Eye (tissue), 1 donor: ENCODE measurements around the gene GADL1.

Source experiments
- DNase-seq: peaks from one replicate; pipeline ENCODE4 v3.0.0-alpha.2; 2015

Gene GADL1

DNA sequence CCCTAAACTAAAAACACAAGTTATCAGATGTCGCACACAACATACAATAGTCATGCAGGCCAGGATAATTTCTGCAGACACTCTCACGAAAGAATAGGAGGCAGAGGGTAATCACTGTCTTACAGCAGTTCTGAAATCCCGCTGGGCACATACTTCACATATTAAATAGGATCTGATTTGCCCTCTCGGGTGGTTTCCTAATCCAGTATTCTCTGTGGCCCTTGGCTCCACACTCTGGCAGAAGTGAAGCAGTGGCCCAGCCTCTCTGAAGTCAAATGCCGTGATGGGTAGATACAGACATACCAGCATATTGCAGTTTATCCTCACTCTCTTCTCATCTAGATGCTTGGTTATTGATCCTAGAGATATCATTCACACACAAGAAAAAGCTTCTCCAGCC is 19.0 kb downstream of the GADL1 start:
- DNase-seq = no peak

GRCh38 chr3:30873671-30874070 is 20.8 kb downstream of the GADL1 start:
- DNase-seq = no peak

GRCh38 chr3:30872879-30873278 is 21.6 kb downstream of the GADL1 start:
- DNase-seq = no peak

DNA sequence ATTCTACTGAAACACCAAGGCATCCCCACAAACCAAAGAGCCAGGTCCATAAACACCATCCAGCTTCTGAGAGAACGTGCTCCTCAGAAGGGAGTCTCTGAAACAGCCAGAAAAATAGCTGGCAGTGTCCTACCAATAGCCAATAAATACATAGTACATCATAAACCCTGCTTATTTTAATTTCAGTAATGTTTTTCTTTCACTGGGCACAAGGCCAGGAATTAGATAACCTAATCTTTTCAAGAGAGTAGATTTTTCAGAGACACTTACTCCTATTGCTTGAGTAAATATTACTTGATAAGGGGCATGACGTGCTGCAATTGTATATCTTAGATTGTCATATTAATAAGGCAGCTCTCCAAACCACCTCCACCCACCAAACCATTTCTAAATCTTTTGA is 22.7 kb downstream of the GADL1 start:
- peak; percentile 39 for DNase-seq

- DNase-seq = no peak
These were observed 29.6 kb downstream of the GADL1 start for GRCh38 chr3:30864836-30865235.

DNA sequence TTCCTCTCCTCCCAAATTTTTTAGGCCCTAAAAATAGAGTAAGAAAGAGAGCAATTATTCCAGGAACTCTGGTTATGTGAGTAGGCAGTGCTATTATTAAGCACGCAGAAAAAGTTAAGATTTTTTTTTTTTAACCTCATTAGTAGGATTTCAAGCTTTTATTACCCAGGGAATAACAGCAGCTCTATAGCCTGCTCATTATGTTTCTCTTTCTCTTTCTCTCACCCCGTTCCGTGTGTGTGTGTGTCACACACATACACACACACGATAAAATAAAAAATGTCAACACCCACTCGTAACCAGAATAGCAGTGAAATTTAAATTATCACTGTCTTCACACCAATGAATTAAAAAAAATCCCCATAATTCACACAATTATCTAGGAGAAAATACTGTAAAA is 30.3 kb downstream of the GADL1 start:
- DNase-seq = no peak

GRCh38 chr3:30862004-30862403 is 32.5 kb downstream of the GADL1 start:
- DNase-seq = no peak

DNA sequence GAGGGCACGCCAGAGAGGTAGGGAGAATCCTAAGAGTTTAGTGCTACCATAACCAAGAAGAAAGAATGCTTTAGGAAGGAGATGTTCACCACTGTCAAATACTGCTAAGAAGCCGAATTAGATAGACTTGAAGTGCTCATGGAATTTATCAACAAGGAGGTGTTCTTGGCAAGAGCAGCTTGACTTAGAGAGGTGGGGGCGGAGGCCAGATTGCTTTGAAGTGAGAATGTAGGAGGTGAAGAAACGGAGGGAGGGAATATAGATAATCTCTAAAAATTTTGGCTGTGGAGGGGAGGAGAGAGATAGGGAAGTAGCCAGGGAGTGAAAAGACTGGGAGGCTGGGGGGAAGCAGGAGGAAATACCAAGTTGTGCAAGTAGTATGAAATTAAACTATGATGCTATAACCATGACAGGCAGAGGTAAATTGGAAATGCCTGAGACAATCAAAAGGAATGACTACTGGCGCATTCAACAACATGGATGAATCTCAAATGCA is 35.5 kb downstream of the GADL1 start:
- no peak for DNase-seq

DNA sequence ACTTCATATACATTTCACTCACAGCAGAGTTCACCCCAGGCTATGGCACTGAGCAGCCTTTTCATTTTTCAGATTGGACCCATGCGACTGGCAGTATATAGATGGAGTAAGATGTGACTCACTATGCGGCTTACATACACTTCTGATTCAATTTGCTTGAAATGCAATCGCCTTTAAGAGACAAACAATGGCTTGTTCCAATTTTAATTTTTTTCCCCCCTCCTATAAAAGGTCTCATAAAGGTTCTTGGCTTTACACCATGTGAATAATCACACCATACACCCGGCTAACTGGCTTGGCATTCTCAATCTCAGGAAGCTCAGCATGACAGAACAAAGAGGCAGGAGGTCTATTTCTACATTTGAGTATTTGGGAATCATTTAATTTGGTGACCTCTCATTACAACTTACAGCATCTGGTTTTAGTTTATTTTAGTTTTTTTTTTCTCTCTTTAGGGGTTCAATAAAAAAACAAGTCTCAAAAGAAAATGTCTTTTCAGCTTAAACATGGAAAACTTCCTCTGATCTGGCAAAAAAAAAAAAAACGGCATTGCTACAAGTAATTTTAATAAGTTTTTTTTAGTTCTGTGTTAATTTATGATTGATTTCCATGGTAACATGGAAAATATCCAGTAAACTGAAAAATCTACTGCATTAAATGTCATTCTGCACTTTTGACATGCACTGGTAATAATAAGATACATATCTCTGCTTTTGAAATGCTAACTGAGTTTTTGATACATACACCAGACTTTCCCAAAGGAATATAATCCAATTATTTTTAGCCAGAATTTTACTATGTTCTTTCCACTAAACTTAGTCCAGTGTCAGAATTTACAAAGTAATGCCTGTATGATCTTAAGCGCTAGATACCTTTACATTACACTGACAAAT is 38.8 kb downstream of the GADL1 start:
- peak; percentile 34 for DNase-seq

DNA sequence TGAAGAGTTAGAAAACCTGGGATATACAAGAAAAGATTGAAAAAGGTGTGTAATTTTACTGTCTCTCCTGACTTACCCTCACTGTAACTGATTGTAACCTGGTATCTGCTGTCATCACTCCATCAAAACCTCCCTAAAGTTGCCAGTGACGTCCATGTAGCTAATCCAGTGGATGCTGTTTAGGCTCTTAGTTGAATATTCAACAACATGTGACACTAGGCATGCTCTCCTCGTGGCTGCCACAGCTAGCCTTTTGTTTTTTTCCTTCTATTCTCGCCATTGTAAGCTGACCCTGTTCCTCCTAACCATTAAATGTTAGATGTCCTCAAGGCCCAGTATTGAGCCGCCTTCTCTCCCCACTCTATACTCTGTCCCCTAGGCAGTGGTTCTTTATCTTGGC is 41.6 kb downstream of the GADL1 start:
- no peak for DNase-seq

DNA sequence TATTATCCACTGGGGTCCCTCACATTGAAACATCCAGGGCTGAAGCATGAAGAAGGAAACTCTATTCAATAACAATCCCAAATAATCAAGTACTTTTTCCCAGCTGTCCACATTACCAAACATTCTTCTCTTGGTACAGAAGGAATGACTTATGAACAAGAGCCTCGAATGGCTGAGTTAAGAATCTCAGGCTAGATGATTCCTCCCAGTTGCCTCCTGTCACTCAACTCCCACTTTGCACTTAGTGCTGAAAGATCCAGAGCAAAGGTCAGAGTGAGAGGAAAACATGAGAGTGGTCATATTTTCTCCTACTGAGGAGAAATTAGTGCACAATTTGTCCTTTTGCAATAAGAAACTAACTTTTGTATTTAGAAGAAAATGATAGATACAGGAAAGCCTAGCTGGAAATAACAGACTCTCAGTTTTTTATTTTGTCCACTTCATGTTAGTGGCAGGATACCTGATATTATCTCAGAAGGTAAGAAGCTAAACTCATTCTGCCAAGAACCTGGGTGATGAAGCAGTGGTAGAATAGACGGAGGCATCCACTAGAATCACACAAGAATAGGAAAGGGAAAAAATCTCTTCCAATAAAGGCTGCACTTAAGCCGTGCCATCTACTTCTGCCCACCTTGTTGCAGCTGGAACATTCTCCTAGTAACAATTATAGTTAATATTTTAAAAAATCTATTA is 46.2 kb downstream of the GADL1 start:
- peak; percentile 18 for DNase-seq

DNA sequence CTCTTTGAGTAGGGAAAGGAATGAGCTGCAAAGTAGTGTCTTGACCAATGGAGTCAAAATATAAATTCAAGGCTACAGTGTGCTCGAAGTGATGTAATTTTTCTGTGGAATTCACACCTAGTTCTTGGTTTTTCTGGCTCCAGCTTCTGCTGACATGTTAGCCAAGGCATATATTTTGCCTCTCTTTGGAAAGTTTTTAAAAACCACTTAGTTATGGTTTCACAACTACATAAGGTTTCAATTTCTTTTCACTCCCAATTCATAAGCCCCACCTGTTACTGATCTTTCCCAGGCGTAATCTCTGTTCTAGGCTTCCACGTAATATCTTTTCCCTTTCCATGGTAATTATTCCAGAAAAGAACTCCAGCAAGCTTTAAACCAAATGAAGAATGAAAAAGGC is 46.9 kb downstream of the GADL1 start:
- peak; percentile 23 for DNase-seq

GRCh38 chr3:30845606-30846005 is 48.9 kb downstream of the GADL1 start:
- DNase-seq = no peak

- DNase-seq = no peak
These were observed 50.6 kb downstream of the GADL1 start for GRCh38 chr3:30843877-30844276.

DNA sequence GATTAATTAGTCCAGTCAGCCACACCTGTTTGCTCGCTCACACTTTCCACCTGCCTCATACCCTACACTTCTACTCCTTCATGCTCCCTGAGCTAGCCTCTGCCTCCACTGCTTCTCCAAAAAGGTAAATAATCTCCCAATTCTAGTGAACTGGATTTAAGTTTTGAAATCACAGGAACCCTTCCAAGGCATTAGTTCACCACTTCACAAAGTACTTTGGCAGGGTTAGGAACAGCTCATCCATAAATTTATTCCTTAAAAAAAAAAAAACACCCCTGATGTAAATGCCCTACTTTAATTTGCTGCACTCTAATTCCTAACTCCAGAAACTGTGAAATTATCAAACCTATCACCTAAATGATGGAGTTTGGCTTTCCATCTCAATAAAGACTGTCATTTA is 58.3 kb downstream of the GADL1 start:
- DNase-seq = no peak

- DNase-seq = no peak
These were observed 58.8 kb downstream of the GADL1 start for GRCh38 chr3:30835667-30836066.

DNA sequence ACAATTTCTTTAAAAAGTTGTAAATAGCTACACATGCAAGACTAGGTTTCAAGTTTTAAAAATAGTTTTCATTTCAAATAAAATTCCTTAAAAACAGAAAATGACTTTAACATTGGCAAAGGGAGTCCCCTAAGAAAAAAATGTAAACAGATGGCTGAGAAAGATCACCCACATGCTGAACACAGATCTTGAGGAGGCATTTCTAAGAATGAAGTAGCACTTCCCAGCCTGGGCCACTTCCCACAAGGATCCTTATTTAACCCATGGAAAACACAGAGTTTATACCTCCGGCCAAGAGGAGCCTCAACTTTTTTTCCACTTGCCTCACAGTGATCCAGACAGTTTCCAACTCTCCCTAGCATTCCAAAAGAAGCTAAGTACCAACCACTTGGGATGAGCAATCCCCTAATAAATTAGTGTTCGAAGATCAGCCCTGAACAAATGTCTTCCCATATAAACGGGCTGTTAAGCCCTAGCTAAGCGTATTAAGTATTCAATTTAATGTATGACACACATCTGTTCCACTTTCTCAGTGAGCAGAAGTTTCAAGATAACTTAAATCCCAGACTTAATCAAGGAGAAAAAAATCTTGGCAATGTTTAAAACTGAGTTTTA is 61.4 kb downstream of the GADL1 start:
- no peak for DNase-seq

DNA sequence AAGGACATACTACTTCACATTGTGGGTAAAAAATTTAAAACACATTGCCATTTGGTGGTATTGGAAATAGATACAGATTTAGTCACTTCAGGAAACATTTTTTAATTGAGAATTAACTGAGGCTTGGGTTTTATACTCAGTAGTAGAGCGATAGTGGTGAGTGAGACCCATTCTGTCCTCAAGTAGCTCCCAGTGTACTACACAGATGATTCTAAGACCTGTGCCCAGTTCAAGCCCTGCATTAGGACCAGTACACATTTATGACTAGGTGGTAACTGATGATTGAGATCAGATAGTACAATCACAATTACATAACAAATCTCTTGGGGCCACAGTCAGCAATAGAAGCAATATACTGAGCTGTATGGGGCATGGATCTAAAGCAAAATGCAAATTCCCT is 67.4 kb downstream of the GADL1 start:
- no peak for DNase-seq

GRCh38 chr3:30826531-30826942 is 67.9 kb downstream of the GADL1 start:
- no peak for DNase-seq

DNA sequence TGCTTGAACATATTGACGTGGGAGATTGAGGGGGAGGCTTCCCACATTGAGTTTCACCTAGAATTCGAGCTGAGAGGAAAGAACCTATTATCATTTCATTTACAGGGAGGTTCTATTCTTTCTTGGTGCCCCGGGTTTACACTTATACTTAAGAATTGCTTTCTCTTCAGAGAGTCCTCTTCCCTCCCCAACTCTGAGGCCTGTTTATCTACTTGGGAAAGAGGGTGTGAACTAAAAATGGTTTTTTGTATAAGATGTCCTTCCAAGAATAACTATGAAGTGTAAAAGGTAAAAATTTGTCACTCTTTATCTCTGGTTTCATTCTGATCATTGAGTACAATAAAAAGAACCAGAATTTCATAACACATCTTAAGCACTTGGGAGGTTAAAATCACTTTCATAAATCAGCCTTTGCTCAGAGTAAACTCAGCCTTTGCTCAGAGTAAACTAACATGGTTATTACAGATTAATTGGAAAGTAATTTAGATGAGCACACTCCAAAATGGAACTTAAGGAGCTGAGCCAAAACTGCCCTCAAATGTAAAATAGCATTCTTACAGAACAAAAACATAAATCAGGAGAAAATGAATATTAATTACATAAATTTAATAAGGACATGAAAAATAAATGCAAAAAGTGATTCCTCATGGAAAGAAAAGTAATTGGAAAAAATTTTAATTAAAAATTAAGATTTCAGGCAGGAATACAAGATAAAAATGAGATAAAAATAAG is 75.2 kb downstream of the GADL1 start:
- no peak for DNase-seq

- DNase-seq = no peak
These were observed 80.7 kb downstream of the GADL1 start for GRCh38 chr3:30813734-30814133.

- DNase-seq = peak; percentile 6
These were observed 83.2 kb downstream of the GADL1 start for GRCh38 chr3:30811151-30811795.
